ENCODE results near the gene HRCT1.
"Not testable (repeated sequence)": the region's sequence is repeated elsewhere in the genome, so short reads cannot be mapped to it uniquely, and the experiment has no call there.

Gene HRCT1

DNA sequence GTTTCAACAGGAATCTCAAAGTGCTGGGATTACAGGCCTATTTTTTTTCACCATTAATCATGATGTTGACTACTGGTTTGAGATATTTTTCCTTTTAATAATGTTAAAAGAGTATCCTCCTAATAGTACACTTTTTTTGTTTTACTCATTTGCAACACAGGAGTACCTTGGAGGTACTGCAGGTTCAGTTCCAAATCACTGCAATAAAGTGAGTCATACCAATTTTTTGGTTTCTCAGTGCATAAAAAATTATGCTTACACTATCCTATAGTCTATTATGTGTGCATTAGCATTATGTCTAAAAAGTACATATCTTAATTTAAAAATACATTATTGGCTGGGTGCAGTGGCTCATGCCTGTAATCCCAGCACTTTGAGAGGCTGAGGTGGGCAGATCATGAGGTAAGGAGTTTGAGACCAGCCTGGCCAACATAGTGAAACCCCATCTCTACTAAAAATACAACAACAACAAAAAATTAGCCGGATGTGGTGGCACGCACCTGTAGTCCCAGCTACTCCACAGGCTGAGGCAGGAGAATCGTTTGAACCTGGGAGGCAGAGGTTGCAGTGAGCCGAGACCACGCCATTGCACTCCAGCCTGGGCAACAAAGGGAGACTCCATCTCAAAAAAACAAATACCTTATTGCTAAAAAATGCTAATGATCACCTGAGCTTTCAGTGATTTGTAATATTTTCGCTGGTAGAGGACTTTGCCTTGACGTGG lies 8.5 kb upstream of the HRCT1 start:
- DNase-seq = not testable (repeated sequence)

DNA sequence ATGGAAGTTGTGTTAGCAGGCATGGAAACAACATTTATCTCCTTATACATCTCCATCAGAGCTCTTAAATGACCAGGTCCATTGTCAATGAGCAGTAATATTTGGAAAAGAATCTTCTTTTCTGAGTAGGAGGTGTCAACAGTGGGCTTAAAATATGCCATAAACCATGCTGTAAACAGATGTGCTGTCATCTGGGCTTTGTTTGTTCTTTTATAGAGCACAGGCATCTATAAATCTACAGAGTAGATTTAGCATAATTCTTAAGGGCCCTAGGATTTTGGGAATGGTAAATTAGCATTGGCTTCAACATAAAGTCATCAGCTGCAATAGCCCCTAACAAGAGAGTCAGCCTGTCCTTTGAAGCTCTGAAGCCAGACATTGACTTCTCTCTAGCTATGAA lies 7.7 kb upstream of the HRCT1 start:
- DNase-seq = no peak

DNA sequence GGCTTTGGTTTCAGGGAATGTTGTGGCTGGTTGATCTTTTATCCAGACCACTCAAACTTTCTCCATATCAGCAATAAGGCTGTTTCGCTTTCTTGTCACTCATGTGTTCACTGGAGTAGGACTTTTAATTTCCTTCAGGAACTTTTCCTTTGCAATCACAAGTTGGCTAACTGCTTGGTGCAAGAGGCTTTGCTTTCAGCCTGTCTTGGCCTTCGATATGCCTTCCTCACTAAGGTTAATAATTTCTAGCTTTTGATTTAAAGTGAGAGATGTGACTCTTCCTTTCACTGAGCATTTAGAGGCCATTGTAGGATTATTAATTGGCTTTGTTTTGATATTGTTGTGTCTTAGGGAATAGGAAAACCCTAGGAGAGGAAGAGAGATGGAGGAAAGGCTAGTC lies 7.0 kb upstream of the HRCT1 start:
- DNase-seq = no peak

DNA sequence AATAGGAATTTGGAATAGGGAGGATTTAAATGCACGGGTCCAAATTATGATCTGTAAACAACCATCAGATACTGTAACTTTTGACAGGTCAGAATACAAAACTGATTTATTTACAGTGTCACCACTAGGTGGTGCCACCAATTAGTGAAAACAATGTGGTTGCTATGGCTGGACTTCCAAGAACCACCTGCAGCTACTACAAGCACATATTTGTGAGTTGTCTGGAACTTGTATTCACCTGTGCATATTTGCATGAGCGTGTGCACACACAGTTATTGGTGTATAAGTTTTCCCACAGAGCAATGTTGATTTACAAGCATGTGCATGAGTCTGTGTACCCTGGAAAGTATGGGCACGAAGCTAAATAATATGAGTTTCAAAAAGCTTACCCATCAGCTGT lies 3.0 kb upstream of the HRCT1 start:
- DNase-seq = peak; percentile 7

DNA sequence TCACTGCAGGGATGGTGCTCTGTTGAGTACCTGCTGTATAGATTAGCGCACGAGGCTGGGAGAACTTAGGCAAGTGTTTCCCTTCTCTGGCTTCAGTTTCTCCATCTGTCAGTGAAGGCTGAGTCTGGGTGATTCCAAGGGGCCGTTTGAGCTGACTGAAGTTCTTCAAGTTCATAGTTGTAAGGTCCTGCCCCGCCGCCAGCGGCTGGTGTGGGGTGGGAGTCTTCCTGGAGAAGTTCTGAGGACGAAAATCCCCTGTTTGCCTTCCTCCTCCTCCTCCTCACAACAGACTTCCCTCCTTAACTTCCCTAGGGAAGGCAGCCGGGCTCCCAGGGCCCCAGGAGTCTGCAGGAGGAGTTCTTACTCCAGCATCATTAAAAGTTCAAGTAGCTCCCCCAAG lies 1.7 kb upstream of the HRCT1 start:
- no peak for DNase-seq

DNA sequence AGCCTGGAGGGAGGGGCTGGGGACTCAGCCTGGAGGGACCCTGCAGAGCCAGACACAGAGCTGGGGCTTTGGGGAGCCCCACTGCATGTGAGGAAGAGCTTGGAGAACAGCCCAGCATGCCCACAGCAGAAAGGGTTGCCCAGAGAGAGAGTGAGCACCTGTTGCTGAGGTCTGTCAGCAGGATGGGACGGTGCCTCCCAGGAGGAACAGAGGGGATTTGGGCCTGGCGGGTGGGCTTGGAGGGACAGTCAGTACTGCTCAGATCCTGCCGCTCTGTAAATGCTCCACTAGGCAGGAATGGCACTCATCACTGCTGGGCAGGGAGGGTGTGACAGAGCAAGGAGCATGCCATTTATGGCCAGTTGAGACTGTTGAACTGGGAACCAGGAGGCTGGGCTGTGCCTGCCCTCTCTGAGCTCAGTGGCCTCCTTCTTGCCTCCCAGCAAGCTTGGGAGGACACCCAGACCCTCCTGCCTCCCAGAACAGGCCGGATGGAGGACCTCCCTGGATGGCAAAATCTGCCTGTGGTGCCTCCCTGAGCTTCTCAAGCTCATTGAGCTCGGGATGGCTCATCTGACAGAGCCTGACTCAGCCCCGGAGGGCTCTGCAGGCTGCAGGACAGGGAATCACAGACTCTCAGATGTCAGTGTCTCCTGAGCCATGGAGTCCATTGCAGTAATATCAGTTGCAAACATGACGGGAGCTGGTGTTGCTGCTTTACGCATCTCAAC lies 786 bp upstream of the HRCT1 start:
- no peak for DNase-seq

DNA sequence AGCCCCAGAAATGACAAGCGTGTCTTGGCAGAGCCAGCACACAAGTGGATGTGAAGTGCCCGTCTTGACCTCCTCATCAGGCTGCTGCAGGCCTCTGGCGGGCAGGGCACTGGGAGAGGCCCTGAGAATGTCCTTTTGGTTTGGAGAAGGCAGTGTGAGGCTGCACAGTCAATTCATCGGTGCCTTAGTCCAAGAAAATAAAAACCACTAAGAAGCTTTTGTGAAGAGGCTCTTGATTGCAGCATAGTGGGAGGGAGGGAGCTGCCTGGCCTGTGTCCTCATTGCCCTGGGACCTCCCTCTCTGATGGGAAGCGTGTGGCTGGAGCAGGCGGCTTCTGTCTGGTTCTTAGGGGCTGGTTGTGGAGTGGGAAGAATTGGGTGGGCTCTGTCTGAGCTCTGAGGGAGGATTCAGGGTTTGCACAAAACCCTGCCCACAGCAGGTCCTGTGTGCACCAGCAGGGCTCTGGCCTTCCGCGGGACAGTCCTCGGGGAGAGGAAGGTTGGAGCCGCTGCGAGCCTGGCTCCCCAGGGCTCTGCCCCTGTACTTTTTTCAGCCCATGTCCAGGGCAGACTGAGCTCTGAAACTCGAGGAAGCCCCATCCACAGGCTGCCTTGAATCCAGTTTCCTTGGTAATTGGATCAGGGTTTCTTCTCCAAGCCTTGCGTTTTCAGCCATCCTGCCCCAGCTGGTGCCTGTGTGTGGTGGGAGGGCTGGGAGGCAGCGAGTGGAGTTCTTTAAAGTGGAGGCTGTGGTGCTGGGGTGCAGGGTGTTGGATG lies 1.1 kb downstream of the HRCT1 start:
- DNase-seq = peak; percentile 6

DNA sequence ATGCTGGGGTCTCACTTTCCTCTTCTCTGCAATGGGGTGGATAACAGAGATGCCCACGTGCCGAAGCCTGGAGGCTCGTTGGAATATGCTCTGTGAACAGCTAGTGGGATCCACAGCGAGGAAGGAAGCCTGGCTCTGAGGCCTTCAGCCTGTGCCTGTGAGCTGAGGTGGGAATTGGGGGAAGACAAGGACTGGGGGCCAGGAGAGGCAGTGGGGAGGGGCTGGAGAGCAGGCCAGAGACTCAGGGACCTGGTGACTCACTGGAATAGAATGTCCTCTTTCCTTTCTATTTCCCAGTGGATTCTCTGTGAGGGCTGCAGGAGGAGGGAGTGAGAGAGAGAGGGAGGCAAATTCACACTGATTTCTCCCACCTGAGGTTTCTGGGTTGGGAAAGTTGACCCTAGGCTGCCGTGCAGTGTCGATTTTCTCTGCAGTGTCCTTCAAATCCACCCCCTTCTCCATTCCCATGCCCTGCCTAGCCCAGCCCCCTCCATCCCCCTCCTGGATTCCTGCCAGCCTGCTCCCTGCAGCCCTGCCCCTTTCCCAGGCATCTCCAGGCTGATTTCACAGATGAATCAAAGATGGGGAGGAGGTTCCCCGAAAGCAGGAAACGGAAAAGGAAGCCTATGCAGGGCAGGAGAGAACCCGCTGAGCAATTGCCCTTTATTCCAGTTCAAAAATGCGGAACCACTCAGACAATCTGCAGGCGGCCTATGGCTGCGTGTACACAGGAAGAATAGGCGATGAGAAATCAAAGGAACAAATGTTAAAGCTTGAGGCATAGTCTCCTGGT lies 1.9 kb downstream of the HRCT1 start:
- peak; percentile 16 for DNase-seq

DNA sequence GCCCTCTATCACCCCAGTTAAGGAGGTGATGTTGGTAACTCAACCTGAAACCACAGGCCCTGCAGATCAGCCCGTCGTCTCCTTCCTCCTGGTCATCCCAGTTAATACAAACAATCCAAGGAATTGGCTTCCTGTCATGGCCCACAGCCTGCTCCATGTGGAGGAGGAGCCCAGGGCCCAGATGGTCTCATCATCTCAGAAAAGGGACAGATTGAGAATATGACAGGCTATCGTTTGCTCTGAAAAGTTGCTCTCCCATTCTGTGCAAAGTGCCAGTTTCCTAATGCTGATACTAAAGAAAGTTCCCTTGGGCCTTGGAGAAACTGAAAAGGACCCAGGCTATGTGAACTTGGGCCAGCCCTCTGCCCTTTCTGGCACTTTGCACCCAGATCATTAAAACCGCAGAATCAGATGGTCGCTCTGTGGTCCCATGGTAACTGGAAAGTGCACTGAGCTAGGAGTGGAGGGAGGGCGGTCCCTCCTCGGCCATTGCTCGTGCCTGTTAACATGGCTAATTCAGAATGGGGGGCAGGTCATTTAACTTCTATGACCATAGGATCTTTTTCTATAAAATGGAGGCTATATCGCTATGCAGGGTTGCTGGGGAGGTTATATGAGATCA lies 2.6 kb downstream of the HRCT1 start:
- DNase-seq = no peak

DNA sequence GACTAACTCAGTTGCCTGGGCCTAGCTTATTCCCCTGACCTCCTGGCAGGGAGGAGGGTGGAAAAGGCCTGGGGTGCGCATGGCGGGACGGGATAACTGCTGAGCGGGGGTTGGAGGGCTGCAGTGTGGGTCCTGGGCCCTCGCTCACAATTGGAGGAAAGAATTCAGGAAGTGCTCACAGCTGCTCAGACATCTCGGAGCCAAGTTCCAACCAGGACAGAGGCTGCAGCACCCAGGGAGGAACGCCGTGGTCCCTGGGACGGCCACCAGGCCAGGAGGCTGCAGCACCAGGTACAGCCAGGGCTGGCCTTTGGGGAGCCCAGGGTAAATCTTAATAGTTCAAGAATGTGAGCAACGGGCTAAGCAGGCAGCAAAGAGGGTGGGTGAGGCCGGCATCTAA lies 3.3 kb downstream of the HRCT1 start, which contains the start of gene SPAAR:
Gene SPAAR (plus strand): TSS at position 217 of the 400 bp plus-strand sequence. CDS start 974 bp downstream, outside the sequence.
- DNase-seq = no peak

DNA sequence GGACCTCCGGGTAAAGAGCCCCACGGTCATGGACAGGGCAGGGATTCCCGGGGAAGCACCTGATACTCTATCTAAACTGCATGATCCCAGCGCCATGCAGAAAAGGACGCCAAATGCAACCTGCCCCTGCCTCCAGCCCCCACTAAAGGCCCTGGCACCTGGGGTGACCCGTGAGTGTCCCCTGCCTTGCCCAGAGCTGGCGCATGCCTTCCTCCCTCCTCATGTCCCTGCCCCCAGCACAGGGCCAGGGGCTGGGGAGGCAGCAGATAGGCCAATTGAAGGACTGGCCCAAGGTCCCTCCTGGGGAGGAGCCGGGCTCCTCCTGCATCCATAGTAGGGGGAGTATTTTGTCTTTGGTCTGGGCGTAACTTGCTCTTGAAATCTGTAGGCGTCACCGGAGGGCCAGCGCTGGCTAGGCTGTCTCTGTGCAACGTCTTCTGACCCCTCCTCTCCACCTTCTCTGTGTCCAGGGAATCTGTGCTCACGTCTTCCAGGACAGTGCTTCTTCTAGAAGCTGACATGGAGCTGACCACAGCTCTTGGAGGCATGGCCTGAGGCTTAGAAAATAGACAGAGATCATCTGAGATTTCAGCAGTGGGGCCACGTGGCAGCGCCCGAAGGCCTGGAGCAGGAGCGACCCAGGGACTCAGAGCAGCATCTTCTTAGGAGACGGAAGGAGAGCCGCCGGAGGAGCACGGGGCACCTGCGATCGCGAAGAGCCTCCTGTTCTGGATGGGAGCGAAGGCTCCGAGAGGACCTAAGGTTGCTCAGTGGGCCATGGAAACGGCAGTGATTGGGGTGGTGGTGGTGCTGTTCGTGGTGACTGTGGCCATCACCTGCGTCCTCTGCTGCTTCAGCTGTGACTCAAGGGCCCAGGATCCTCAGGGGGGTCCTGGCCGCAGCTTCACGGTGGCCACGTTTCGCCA lies 3.9 kb downstream of the HRCT1 start:
- no peak for DNase-seq

DNA sequence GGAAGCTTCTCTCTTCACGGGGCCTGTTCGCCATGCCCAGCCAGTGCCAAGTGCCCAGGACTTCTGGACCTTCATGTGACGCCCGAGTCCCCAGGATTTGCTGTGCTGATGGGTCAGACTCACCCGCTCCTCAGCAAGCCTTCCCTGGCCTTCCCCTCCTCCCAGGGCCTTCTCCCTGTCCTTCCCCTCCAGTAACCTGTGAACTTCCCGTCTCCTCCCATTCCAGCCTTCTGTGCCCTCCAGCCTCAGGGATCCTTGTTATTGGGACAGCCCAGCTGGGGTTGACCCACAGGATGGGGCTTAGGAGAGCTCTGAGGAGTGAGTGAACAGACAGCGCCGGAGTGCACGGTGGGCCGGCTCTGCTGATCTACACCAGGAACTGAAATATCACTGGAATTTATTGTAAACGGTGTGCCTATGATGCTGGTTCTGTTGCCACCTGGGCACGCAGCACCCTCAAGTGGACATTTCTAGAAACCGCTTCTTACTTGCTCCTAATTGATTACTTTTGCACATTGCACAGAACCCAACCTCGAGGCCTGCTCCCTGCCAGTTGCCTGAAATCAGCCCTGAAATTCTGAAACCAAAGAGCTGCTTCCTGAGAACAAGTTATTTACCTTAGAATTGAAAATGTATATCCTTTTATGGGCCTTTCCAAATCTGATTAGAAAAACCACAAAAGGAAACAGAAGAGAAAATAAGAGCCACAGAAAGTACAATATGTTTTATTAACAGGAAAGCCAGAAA lies 4.8 kb downstream of the HRCT1 start:
- peak; percentile 28 for DNase-seq

DNA sequence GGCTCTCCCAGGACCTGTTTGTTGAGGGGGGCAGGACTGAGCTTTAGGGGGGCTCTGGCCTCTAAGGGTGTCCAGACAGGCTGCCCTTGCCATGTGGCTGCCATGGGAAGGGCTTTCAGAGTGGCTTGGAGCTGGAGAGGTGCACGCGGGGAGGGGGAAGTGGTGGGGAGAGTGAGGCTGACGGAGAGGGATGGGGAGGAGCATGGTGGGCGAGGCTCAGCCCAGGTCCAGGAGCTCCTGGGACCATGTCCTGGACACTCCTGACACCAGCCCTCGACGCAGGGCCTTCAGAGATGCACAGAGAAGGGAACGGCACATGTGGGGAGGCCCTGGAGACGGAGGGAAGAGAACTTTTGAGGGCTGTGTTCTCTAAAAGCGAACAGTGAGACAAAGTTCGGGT lies 5.7 kb downstream of the HRCT1 start:
- DNase-seq = no peak

DNA sequence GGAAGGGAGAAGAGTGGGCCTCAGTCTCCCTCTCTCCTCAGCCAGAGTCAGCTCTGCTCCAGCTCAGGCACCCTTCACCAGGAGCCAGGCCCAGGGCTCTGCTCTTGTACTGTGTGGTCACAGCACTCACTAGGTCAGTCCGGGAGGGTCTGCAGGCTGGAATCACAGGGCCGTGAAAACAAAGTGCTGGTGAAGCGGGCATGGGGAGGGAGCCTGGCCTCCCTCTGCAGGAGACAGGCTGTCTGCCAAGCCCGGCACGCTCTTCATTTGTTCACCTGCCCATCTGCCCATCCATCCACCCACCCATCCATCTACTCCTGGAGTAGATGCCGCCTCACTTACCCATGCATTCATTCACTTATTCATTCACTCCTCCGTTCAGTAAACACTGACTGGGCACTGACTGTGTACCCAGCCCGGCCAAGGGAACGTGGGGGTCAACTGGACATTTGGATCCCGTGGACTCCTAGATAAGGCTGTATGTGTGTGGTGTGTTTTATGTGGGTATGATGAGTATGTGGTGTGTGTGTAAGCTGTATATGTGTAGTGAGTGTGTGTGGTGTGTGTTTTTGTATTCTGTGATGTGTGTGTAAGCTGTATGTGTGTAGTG lies 6.9 kb downstream of the HRCT1 start:
- no peak for DNase-seq

DNA sequence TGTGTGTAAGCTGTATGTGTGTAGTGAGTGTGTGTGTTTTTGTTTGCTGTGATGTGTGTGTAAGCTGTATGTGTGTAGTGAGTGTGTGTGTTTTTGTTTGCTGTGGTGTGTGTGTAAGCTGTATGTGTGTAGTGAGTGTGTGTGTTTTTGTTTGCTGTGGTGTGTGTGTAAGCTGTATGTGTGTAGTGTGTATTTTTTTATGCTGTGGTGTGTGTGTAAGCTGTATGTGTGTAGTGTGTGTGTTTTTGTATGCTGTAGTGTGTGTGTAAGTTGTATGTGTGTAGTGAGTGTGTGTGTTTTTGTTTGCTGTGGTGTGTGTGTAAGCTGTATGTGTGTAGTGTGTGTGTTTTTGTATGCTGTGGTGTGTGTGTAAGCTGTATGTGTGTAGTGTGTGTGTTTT lies 7.4 kb downstream of the HRCT1 start:
- not testable (repeated sequence) for DNase-seq

DNA sequence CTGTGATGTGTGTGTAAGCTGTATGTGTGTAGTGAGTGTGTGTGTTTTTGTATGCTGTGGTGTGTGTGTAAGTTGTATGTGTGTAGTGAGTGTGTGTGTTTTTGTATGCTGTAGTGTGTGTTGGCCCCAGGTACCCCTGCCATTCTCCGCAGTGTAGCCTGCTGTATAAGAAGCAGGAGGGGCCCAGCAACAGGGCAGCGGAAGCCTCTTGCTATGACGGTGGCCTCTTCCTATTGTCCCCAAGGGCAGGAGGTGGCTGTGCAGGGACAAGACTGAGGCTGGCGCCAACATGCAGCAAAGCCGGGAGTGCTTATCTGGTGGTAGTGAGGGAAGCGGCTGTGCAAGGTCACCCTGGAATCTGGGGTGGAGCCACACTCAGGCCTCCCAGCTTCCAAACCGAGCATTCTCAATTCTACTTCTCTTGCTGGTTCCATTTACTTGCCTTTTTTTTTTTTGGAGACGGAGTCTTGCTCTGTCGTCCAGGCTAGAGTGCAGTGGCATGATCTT lies 8.4 kb downstream of the HRCT1 start:
- DNase-seq = no peak

DNA sequence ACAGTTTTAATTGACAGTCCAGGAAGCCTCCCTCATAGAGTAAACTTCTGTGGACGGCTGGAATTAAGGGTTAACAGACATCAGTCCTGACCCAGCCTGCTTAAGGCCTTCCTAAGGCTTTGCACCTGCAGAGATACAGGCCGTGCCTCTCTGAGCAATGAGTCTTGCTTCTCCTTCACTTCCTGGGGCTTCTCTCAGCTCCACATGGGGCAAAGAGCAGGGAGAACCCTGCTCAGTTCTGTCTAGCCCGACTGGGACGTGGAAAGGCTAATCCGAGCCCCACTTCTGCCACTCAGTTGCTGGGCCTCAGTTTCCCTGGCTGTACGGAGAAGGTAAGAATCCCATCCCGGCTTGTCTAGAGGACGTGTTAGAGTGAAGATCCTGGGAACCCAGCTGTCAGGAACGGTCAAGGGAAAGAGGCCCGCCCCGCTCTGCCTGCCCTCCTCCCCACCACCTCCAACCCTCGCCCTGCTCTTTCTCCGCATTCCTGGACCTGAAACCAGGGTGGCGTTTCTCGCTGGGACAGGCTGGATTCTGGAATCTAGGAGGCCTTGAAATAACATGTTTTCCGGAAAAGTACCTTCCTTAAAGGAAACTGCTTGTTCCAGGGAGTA lies 9.8 kb downstream of the HRCT1 start:
- no peak for DNase-seq

DNA sequence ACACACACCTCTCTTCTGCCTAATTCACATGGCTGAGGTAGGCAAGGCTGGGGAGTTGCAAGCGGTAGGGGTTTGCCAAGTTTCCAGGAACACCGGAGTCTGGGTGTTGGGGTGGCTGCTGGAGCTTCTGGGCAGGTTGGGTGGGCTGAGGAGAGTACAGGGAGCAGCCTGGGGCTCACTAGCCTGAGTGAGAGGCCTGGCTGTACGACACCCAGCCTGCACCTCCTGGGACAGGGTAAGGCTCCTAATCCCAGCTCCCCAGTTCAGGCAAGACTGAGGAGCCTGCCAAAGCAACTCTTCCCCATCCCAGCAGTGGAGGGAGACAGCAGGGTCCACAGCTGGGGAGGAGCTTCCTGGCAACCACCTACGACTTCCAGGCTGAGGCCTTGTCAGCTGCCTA lies 11.3 kb downstream of the HRCT1 start:
- no peak for DNase-seq

DNA sequence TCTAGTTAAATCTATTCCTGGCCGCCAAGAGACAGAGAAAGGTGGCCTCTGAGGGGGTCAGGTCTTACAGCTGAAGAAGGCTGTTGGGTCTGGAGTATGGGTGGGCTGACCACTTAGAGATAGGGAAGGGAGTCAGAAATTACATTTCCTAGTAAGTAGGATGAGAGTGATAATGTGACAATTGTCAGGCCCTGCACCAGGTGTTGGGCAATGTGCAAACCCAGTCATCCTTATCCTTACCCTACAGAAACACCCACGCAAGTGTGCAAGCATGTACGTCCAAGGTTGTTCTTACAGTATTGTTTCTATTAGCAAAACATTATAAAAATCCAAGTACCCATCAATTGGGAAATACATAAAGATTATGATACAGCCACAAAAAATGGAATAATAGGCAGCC lies 12.8 kb downstream of the HRCT1 start:
- no peak for DNase-seq
